Hematopoietic multipotent progenitor cell treated with erythropoietin and hydrocortisone succinate and interleukin-3 and kit ligand, for 6 days (in vitro differentiated cells): Measurements from ENCODE around the gene PSMB3.
A peak's percentile ranks its signal among the peaks of the same experiment; 100 is the strongest.
"Not testable (repeated sequence)": the region's sequence is repeated elsewhere in the genome, so short reads cannot be mapped to it uniquely, and the experiment has no call there.

ENCODE experiments used
- DNase-seq: peaks from one replicate; pipeline ENCODE4 v3.0.0-alpha.2; 2015

Gene PSMB3

GRCh38 chr17:38750044-38750311 lies 2.6 kb upstream of the PSMB3 start:
- DNase-seq, result no peak

GRCh38 chr17:38750312-38751121 lies 2.0 kb upstream of the PSMB3 start:
- peak; percentile 59 for DNase-seq

DNA sequence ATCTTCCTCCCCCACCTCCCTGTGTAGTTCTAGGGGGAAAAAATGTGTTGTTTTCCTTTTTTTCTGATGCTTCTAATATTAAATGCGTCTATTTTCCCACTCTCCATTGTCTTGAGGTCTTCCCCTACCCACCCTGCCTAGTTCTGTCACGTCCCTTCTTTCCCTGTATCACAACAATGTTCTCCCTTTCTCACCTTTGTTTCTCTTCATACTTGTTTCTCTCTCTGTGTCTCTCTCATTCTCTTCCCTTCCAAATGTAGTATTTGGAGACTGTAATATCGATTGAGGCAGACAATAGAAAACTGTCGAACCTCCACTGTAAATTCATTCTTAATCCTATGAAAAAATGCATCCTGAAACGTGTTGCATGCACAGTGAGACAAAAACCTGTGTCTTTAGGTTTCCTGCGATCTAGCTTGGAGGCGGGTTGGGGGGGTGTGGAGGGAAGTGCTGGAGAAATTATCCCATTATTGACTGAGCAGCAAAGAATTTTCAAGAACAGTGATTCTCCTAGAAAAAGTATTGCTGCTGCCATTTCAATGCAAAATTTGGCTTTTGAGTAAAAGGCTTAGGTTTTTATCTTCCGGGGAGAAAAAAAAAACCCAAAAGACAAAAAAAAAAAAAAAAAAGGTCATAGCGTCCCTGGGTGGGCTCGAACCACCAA lies 1.3 kb upstream of the PSMB3 start:
- no peak for DNase-seq

DNA sequence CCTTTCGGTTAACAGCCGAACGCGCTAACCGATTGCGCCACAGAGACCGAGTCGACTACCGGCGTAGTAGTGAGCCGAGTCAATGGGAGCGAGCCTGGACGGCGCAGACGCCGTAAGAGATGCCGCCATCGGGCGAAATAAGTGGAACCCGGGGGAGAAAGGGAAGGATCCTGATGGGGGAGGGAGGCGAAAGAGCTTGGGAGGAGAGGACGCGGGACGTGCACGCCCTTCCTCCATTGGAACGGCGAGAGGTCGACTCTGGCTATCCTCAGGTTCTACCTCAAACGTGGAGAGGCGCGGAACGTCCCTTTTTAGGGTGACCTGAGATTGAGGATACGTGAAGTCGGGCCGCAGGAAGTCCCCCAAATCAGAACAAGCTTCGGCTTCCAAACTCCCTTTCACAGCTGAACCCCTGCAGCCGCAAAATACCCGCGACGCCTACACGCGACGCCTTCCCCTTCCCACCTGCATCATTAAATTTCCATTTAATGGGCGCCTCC lies 683 bp upstream of the PSMB3 start:
- DNase-seq, result peak; percentile 83

GRCh38 chr17:38753071-38753506 lies 548 bp downstream of the PSMB3 start:
- no peak for DNase-seq

GRCh38 chr17:38761612-38762011 lies 9.1 kb downstream of the PSMB3 start:
- DNase-seq, result peak; percentile 57

- DNase-seq, result no peak
These were observed 9.7 kb downstream of the PSMB3 start for GRCh38 chr17:38762231-38762630.

GRCh38 chr17:38766341-38766740 lies 13.8 kb downstream of the PSMB3 start:
- DNase-seq, result no peak

DNA sequence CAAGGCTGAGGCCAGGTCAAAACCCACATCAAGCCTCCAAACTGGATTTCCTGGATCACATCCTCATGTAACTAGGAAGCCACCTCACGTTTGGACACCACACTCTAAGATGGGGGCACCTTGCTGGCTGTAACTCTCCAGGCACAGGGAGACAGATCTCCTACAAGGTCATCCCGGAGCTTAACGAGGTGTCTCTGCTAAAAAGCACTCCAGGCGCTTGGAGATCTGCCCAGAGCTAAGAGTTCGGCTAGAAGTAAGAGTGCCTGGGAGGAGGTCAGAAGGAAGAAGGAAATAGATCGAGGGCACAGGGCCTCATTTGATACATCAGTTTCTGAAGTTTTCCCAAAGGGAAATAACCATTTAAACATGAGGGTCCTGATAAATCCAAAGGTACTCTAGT lies 15.9 kb downstream of the PSMB3 start:
- no peak for DNase-seq

DNA sequence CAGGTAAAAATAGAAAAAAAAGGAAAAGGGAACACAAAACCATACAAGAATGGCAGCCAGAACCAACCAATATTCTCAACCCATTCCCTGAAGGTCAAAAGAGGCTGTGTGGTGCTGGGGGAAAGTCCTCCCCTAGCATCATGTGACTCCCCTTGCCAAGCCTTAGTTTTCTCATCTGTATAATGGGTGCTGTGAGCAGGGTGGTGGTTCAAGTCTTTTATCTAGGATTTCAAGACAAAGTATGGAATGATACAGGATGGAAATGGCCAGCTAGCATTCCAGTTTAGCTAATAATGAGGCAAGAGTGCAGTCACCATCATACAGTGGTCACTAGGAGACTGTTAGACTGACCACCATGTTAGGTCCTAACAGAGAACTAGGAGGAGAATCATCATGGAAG lies 20.7 kb downstream of the PSMB3 start:
- no peak for DNase-seq

GRCh38 chr17:38777641-38778250 lies 25.2 kb downstream of the PSMB3 start:
- no peak for DNase-seq

GRCh38 chr17:38779965-38780752 lies 27.6 kb downstream of the PSMB3 start:
- no peak for DNase-seq

DNA sequence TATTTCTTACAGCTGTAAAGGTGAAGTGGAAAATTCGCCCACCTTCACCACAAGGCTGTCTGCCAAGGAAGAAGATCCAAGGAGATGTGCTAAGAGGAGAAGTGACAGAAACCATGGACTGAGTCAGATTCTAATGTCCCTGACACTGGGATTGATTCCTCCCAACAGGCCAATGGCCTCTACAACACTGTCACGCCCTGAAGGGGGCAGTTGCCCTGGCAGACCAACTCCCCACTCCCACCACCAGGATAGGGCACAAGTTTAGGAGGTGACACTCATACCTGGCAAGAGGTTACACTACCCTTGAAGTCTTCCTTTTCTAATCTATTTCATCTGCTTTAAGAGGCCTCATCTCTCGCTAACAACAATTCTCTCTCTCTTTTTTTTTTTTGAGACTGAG lies 30.7 kb downstream of the PSMB3 start:
- DNase-seq, result no peak

- no peak for DNase-seq
These were observed 33.8 kb downstream of the PSMB3 start for GRCh38 chr17:38786372-38786771.

DNA sequence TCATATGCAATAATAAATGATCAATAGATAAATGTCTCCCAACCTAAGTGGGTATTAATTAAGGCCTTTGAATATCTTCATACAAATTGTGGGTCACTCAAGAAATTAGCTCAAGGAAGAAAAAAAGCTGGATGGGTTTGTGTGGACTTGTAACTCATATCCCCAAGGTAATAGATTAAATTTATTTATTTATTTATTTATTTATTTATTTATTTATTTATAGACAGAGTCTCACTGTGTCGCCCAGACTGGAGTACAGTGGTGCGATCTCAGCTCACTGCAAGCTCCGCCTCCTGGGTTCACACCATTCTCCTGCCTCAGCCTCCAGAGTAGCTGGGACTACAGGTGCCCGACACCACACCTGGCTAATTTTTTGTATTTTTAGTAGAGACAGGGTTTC lies 35.5 kb downstream of the PSMB3 start:
- not testable (repeated sequence) for DNase-seq

DNA sequence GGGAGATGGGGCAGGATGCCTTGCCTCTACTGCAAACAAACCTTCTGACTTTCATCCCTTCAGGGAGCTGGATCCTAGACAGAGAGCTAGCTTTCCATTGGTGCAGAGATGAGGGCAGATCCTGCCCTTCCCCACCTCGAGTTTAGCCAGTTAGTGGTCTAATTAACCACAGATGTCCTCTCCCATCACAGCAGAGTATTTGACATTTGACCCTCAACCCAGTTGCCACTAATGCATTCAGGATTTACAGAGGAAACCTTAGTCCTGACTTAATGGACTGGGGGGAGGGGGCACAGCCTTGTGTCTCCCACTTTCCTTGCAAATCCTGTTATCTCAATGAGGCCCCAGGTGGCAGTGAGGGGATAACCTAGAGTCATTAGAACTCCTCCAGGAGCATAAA lies 36.6 kb downstream of the PSMB3 start:
- no peak for DNase-seq

DNA sequence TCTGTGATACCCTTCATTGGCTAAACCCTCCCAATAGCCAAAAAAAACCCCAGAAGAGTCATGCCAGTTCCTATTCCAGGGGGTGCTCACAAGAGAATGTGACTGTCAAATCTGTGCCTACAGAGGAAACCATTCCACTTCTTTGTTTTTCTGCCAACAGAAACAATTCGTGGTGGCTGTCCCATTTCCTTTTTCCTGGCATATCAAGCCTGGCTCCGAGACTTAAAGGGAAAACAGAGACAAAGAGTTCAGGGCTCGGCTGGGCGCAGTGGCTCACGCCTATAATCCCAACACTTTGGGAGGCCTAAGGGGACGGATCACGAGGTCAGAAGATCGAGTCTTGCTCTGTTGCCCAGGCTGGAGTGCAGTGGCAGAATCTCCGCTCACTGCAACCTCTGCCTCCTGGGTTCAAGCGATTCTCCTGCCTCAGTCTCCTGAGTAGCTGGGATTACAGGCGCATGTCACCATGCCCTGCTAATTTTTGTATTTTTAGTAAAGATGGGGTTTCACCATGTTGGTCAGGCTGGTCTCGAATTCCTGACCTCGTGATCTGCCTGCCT lies 37.7 kb downstream of the PSMB3 start:
- DNase-seq, result not testable (repeated sequence)

DNA sequence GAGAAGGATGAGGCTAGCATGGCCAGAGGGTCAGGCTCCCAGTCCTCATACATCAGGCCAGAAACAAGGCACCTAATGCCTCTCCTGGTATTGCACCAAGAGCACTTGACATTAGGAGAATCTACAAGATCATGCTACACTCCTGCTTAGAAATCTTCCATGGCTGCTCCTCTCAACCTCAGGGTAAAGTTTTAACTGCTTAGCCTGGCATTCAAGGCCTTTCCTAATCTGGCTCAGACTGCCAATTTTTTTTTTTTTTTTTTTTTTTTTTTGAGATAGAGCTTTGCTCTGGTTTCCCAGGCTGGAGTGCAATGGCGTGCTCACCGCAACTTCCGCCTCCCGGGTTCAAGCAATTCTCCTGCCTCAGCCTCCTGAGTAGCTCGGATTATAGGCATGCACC lies 38.6 kb downstream of the PSMB3 start:
- DNase-seq, result no peak

- no peak for DNase-seq
These were observed 41.7 kb downstream of the PSMB3 start for GRCh38 chr17:38794221-38794620.

DNA sequence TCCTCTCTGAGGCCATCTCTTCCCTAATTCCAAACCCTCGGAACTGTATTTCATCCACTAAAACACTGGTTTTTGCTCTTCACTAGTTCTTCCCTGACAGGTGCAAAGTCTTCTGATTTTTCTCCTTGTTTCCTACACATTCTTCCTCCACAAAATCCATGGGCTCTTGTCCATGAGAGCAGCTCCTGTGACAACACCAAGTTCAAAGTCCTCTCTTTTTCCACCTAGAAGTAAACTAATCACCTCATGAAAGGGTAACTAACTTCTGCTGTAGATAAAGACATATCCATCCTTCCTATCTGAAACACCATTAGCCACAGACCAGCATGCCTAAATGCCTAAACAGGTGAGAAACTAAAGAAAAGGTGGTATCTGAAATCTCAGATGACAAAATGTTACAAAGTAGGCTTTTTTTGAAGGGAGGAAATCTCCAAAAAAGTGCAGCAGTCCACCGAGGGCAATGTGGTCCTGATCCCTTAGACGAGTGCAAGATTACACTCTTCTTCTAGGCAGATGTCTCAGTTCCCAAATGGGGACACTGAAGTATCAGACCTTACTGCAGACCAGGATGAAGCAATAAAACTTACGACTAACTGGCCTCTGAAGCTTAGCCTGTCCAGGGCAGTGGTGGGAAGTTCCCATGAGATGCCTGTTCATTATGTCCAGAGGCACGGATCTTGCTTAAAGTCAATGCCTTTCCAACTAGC lies 44.1 kb downstream of the PSMB3 start:
- no peak for DNase-seq

DNA sequence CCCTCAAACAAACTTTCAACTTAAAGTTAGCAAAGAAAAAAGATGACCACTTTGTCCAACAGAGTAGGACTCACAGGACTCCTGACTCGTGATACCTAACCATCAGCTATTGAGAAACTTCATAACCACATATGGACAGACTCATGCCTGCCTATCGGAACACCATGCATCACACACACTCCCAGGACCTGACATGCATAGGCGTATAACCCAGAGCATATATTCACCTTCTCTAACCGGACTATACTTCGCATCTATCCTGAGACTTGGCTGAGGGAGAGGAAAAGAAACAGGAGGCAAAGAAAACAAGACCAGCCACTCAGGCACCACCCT lies 44.6 kb downstream of the PSMB3 start:
- no peak for DNase-seq

DNA sequence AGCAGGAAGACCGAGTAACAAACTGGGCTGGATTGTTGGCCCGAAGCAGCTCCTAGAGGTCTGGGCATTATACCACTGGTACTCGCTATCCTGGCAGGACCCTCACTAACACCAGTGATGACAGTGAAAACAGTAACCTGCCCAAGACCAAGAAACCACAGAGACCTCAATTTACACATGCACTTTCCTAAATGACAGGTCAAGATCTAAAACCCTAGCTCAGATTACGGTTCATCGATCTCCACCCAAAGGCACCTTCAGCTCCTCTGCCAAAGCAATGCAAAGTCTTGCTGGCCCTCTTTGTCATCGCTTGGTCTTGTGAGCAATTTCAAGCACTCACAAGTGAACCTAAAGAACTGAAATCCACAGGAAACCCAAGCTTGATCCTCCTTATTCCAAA lies 45.3 kb downstream of the PSMB3 start:
- no peak for DNase-seq
